AG09319 (cell line): ENCODE measurements around the gene PDE4D.

Experiments used
- DNase-seq: peaks from one replicate; pipeline ENCODE4 v3.0.0-alpha.2; 2010; ENCODE audit warnings: low read depth; ENCODE audit errors: extremely low read depth
- CTCF ChIP-seq: IDR thresholded peaks from 2 replicates; pipeline ENCODE4 v1.5.1; 2011; ENCODE audit warnings: low read depth, mild to moderate bottlenecking, inconsistent platforms, low read length, moderate library complexity

Gene PDE4D

GRCh38 chr5:59864718-59865117 lies 28.8 kb downstream of the PDE4D start:
- DNase-seq, result no peak
- no peak for TF ChIP-seq CTCF

- no peak for DNase-seq
- no peak for TF ChIP-seq CTCF
These were observed 29.7 kb downstream of the PDE4D start for GRCh38 chr5:59863777-59864176.

- DNase-seq, result no peak
These were observed 37.2 kb downstream of the PDE4D start for GRCh38 chr5:59856358-59856757.

GRCh38 chr5:59850766-59851165 lies 42.8 kb downstream of the PDE4D start:
- TF ChIP-seq CTCF, result no peak
- DNase-seq, result no peak

More at GRCh38 chr5:59856358-59856757, 37.2 kb downstream of the PDE4D start:
- TF ChIP-seq CTCF, result no peak

GRCh38 chr5:59847586-59847985 lies 45.9 kb downstream of the PDE4D start:
- no peak for DNase-seq
- TF ChIP-seq CTCF, result no peak

GRCh38 chr5:59845730-59846129 lies 47.8 kb downstream of the PDE4D start:
- no peak for TF ChIP-seq CTCF
- DNase-seq, result no peak

- DNase-seq, result no peak
- no peak for TF ChIP-seq CTCF
These were observed 49.9 kb downstream of the PDE4D start for GRCh38 chr5:59843511-59844213.
